GM18520 (cell line): ENCODE data around the gene SLC44A3.

Experiments
- ATAC-seq: cut with Tn5 transposase; IDR thresholded peaks from one replicate; pipeline ENCODE4 v1.9.1; 2021; ENCODE audit not compliant: unreplicated experiment

SLC44A3 gene

GRCh38 chr1:94872771-94873495 is 52.8 kb downstream of the SLC44A3 start:
- no peak for ATAC-seq

DNA sequence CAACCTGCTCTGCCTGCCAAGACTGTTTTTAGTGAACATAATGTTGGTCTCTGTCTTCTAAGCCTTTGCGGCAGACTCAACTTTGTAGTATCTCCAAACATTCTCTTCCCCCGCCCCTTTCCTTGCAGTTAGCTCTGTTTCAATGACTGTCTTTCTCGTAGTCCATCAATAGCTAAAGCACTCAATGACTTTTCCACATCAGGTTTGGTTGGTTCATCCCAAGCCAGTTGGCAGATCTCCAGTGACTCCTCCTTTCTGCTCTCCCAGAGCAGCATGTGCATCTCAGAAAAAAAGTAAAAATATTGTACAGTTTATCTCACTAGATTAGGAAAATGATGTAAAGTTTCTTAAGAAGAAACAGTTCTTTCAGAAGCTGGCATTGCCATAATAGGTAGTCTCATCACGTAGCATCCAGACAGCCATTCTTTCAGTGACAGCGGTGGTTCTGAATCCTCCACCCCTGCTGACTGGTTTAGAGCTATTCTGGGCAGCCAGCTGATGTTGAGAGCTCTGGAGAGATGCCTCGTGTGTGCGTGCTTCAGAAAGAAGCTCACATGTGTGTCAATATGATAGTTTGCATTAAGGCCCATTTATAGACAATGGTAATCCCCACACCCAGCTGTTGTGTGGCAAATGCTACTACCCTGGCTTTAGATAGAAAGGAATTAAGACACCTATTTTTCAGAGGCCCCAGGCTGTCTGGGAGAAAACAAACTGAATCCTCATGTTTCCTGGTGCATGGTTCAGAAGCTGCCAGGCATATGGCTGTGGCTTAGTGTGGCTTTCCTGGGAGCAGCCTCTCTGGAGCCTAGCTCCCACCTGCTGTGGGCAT is 53.6 kb downstream of the SLC44A3 start:
- no peak for ATAC-seq

DNA sequence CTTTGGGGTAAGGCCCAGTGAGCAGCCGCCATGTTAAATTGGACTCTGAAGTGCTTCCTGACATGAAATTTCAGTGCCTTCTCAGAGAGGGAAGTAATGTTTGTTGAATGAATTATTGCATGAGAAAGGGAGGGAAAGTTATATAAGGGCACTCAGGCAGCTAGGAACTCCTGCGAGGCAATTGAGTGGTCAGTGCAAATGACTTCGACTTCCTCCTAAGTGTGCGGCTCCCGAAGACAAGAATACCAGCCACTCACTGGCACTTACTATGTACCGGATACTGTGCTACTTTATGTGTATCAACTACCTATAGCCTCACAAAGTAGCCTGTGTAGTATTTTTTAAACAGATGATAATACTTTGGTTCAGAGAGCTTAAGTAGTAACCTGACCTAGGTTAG is 54.3 kb downstream of the SLC44A3 start:
- no peak for ATAC-seq

- ATAC-seq: no peak
Measured at GRCh38 chr1:94875794-94876193, 55.6 kb downstream of the SLC44A3 start.

DNA sequence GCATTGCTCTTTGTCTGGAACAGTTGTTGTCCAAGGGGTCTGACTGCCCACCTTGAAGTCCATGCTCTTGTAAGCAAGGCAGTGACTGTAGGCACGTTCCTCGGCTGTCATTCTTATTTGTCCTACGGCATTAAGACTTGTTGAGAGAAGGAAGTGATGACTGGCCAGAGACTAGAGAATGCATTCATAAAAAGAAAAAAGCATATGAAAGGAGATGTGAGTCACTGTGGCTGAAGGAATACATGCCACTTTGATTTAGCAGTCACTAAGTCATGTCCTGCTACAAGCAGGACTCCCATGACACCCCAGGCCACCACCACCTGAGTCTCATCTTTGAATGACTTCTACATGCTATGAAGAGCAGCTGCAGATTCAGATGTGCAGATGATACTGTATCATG is 56.2 kb downstream of the SLC44A3 start:
- ATAC-seq: no peak

GRCh38 chr1:94878329-94878728 is 58.2 kb downstream of the SLC44A3 start:
- no peak for ATAC-seq

- no peak for ATAC-seq
Measured at GRCh38 chr1:94883691-94884090, 63.5 kb downstream of the SLC44A3 start.

- ATAC-seq: no peak
Measured at GRCh38 chr1:94884106-94884505, 63.9 kb downstream of the SLC44A3 start.

DNA sequence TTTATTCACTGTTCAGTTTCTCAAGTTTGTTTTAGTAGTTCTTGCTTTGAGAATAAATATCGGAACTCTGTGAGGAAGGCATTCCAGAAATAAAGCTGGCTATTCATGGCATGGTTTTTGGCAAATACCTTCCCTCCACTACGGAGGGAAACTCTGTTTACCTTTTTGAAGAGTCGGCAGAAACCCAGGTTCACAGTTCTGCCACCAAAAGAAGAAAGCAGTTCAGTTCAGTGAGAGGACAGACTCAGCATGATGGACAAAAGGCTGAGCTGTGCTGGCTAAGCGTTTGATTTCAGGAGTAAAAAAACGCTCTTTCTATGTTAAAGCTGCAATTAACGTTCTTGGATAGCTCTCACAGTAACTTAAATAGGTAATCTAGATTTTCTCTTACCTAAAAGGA is 64.3 kb downstream of the SLC44A3 start:
- ATAC-seq: no peak

- no peak for ATAC-seq
Measured at GRCh38 chr1:94886361-94886760, 66.2 kb downstream of the SLC44A3 start.

DNA sequence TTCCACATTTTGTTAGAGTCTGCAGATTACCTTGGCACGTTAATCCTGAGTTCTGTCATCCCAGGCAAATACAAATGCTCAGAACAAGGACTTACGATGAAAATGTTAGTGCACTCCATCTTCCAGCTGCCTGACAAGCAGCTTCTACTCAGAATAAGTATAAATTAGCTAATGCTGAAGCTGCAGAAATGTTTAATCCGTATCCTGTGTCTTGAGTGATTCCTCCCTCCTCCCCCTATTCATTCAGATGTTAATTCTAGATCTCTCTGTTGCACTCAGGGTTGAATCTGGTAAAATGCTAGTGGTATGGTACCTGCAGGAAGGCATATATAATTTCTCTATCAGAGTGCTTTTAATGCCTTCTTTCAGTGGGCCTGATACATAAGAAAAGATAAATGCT is 66.9 kb downstream of the SLC44A3 start:
- ATAC-seq: no peak

GRCh38 chr1:94887603-94888171 is 67.5 kb downstream of the SLC44A3 start:
- ATAC-seq: no peak

- no peak for ATAC-seq
Measured at GRCh38 chr1:94888201-94888600, 68.0 kb downstream of the SLC44A3 start.

- ATAC-seq: no peak
Measured at GRCh38 chr1:94892604-94893254, 72.6 kb downstream of the SLC44A3 start.

DNA sequence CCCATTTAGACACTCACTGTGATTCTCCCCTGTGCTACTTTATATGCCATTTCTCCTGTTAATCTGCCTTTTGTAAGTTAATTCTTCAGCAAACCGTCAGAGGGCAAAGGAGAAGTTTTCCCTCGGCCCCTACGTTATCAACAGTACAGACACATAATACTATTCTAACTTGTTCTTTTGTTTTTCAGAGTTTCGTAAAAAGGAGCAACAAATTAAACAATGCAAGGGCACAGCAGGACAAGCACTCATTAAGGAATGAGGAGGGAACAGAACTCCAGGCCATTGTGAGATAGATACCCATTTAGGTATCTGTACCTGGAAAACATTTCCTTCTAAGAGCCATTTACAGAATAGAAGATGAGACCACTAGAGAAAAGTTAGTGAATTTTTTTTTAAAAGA is 74.5 kb downstream of the SLC44A3 start:
- no peak for ATAC-seq

DNA sequence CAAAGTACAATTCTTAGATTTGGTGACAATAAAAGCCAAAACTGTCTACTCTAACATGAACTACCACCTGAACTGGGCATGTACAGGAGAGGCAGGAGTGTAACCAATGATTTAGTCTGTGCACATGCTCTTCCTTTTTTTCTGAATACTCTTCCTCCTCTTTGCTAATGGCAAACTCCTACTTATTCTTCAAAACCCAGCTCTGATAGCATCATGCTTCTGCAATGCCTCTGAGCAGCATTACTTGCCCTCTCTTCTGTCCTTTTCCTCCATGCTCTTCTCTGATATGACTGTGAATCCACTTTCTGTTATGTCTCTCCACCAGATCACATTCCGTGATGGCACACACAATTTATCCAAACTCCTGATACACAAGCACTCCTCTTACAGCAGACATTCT is 75.4 kb downstream of the SLC44A3 start:
- ATAC-seq: no peak

DNA sequence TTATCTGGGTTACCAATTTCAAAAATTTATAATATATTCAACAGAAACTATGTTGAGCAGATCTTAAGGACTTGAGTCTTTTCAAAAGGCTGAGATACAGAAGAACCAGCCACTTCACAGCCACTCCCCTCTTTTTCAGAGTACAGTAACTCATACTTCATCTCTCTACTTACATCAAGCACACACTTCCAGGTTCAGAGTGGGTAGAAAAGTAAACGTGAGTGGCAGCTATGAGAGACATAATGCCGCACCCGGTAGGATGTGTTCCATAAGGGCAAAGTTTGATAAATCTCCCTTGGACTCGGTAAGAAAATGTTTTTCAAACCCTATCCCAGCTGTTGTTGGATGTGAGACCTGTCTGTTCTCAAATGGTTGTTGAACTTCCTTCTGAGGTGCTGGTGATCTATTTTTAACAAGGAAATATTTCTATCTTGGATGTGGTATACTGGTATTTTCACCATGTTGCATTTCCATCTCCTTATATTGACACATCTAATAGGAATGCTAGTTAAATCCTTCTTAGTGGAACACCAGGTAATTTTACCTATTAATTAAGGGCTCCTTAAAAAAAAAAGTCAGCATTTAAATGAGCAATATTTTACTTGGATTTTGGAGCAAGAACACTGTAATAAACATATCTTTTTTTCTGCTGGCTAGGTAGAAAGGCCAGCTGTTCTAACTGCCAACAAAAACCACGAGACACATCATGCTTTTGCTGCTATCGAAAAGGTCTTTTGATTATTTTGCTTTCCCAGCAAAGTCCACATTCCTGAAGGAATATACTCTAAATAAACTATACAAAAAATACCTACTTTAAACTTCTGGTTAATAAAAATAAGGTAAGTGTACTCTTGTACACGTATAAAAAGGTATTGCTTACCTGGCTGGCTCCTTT is 78.6 kb downstream of the SLC44A3 start:
- ATAC-seq: no peak

- no peak for ATAC-seq
Measured at GRCh38 chr1:94899756-94900155, 79.6 kb downstream of the SLC44A3 start.

GRCh38 chr1:94901841-94902240 is 81.7 kb downstream of the SLC44A3 start:
- no peak for ATAC-seq

- no peak for ATAC-seq
Measured at GRCh38 chr1:94903280-94904009, 83.3 kb downstream of the SLC44A3 start.
